ENCODE data around the gene USP24. TPM values are rescaled to one million over a fixed set of nuclear protein-coding genes. Genes with fewer than 3 reads are reported as not detected.
A peak's percentile ranks its signal among the peaks of the same experiment; 100 is the strongest.

The USP24 gene
- total RNA-seq, 1 experiment from 2014 or later: 38.5 TPM

DNA sequence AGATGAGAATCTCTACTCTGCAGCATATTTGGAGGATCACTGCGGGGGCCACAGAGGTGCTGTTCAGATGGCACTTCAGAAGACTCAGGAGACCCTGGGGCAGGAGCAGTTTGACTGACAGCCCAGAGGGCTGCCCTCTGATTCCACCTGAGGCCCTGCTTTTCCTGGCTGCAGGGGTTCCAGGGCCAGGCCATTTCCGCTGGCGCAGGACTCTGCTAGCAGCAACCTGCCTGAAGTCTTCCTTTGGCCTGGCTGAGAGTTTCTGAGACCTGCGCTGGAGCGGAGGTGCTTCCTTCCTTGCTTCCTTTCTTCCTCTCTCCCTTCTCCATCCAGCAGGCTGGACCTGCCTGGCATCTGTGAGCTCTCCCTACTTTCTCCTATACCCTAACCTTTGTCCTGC, 164.0 kb downstream of the USP24 start:
- ATAC-seq (no peak), DNase-seq (no peak)
- TF ChIP-seq EZH2phosphoT487 (IDR thresholded peaks at IDR 0.05; ENCODE audit: borderline replicate concordance, low read length) (no peak), EZH2 (IDR thresholded peaks at IDR 0.05; ENCODE audit: low read length, unreplicated experiment) (no peak)
- TF ChIP-seq, protein P1, sequence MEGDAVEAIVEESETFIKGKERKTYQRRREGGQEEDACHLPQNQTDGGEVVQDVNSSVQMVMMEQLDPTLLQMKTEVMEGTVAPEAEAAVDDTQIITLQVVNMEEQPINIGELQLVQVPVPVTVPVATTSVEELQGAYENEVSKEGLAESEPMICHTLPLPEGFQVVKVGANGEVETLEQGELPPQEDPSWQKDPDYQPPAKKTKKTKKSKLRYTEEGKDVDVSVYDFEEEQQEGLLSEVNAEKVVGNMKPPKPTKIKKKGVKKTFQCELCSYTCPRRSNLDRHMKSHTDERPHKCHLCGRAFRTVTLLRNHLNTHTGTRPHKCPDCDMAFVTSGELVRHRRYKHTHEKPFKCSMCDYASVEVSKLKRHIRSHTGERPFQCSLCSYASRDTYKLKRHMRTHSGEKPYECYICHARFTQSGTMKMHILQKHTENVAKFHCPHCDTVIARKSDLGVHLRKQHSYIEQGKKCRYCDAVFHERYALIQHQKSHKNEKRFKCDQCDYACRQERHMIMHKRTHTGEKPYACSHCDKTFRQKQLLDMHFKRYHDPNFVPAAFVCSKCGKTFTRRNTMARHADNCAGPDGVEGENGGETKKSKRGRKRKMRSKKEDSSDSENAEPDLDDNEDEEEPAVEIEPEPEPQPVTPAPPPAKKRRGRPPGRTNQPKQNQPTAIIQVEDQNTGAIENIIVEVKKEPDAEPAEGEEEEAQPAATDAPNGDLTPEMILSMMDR (conservative IDR thresholded peaks at IDR 0.05; ENCODE audit: low read depth, low read length): no peak
- Histone ChIP-seq H3K9ac (ENCODE audit: low read length) (no peak overlapping the region), H3K27ac (ENCODE audit: low read length) (no peak overlapping the region), H4K20me1 (ENCODE audit: low read length) (no peaks in the 10 kb centered on the region), H3K9me2 (replicated peaks; ENCODE audit: low read length) (no peaks in the 10 kb centered on the region), H3K4me2 (ENCODE audit: low read length) (no peak overlapping the region), H3K27me3 (ENCODE audit: low read length) (no peaks in the 10 kb centered on the region), H3F3A (ENCODE audit: low read length, unreplicated experiment) (no peaks in the 10 kb centered on the region), H3K36me3 (ENCODE audit: low read depth, low read length) (no peaks in the 10 kb centered on the region), H3K79me2 (ENCODE audit: low read length) (no peaks in the 10 kb centered on the region), H3K4me1 (ENCODE audit: insufficient read depth, low read length) (no peaks in the 10 kb centered on the region), H3K4me3 (ENCODE audit: low read length) (no peak overlapping the region), H3K9me3 (ENCODE audit: low read length) (no peaks in the 10 kb centered on the region), H2AFZ (ENCODE audit: low read length) (no peak overlapping the region)
- ChIA-PET CTCF (no interaction called here), POLR2A (ENCODE audit: unreplicated experiment) (no interaction called here)
- BruUV-seq (replicated peaks): no TSS peak
- intact Hi-C loops (cut with micrococcal nuclease): no loop called here

DNA sequence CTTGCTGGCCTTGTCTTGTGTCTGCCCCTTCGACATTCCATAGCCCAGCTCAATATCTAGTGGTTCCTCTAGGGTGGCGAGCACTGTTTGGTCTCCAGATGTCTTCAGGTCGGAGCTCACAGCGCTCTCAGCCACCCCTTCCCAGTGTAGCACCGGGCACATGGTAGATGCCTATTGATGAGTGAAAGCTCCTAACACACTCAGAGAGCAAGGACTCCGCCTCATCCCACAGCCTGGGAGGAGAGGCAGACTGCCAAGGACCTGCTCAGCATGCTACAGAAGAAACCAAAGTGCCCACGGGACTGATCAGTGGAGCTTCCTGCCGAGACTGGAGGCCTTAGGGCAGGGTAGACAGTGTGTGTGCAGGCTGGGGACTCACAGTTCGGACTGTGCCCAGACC, 164.9 kb downstream of the USP24 start:
- H3K9me2 ChIP-seq (replicated peaks; ENCODE audit: low read length): no peaks in the 10 kb centered on the region
- intact Hi-C loops (cut with micrococcal nuclease): no loop called here
- no peak overlapping the region for H3K27ac ChIP-seq (ENCODE audit: low read length)
- no peak overlapping the region for H3K9ac ChIP-seq (ENCODE audit: low read length)
- no peak overlapping the region for H3K4me3 ChIP-seq (ENCODE audit: low read length)
- ChIA-PET POLR2A (ENCODE audit: unreplicated experiment) (no interaction called here), CTCF (no interaction called here)
- peak; percentile 26; the same call in 1 of the 2 replicates for ATAC-seq
- TF ChIP-seq EZH2 (IDR thresholded peaks at IDR 0.05; ENCODE audit: low read length, unreplicated experiment): no peak
- TF ChIP-seq, protein P1 (conservative IDR thresholded peaks at IDR 0.05; ENCODE audit: low read depth, low read length): no peak
- no peak for TF ChIP-seq EZH2phosphoT487 (IDR thresholded peaks at IDR 0.05; ENCODE audit: borderline replicate concordance, low read length)
- BruUV-seq (replicated peaks): no TSS peak
- no peak for DNase-seq
- H3K36me3 ChIP-seq (ENCODE audit: low read depth, low read length): no peaks in the 10 kb centered on the region
- H3K4me1 ChIP-seq (ENCODE audit: insufficient read depth, low read length): no peaks in the 10 kb centered on the region
- H3K9me3 ChIP-seq (ENCODE audit: low read length): no peaks in the 10 kb centered on the region
- H3K4me2 ChIP-seq (ENCODE audit: low read length): no peak overlapping the region
- no peak overlapping the region for H2AFZ ChIP-seq (ENCODE audit: low read length)
- H3K79me2 ChIP-seq (ENCODE audit: low read length): no peaks in the 10 kb centered on the region
- H3K27me3 ChIP-seq (ENCODE audit: low read length): no peaks in the 10 kb centered on the region
- H4K20me1 ChIP-seq (ENCODE audit: low read length): no peaks in the 10 kb centered on the region
- H3F3A ChIP-seq (ENCODE audit: low read length, unreplicated experiment): no peaks in the 10 kb centered on the region

DNA sequence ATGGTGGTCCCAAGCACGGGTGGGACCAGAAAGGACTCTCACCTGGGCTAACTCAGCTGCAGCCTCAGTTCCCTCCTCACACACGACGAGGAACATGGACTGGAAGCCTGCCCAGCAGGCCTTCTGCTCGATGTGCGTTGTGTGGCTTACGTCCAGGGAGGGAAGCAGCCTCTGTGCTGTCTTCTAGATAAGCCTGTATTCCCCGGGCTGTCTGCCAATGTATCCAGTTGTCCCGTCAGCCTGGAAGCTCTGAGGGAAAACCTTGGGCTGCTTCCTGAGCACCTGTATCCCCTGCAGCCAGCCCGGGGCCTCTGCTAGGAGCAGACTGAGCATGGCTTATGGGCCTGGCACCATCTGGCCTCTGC, 165.3 kb downstream of the USP24 start:
- Histone ChIP-seq H2AFZ (ENCODE audit: low read length) (no peak overlapping the region), H3K9ac (ENCODE audit: low read length) (no peak overlapping the region), H4K20me1 (ENCODE audit: low read length) (no peaks in the 10 kb centered on the region), H3K4me2 (ENCODE audit: low read length) (no peak overlapping the region), H3F3A (ENCODE audit: low read length, unreplicated experiment) (no peaks in the 10 kb centered on the region), H3K27ac (ENCODE audit: low read length) (no peak overlapping the region), H3K9me3 (ENCODE audit: low read length) (no peaks in the 10 kb centered on the region), H3K4me3 (ENCODE audit: low read length) (no peak overlapping the region), H3K27me3 (ENCODE audit: low read length) (no peaks in the 10 kb centered on the region), H3K9me2 (replicated peaks; ENCODE audit: low read length) (no peaks in the 10 kb centered on the region), H3K79me2 (ENCODE audit: low read length) (no peaks in the 10 kb centered on the region), H3K4me1 (ENCODE audit: insufficient read depth, low read length) (no peaks in the 10 kb centered on the region), H3K36me3 (ENCODE audit: low read depth, low read length) (no peaks in the 10 kb centered on the region)
- POLR2A ChIA-PET (ENCODE audit: unreplicated experiment): no interaction called here
- intact Hi-C loops (cut with micrococcal nuclease): no loop called here
- BruUV-seq (replicated peaks): no TSS peak
- TF ChIP-seq EZH2phosphoT487 (IDR thresholded peaks at IDR 0.05; ENCODE audit: borderline replicate concordance, low read length) (no peak), EZH2 (IDR thresholded peaks at IDR 0.05; ENCODE audit: low read length, unreplicated experiment) (no peak)
- TF ChIP-seq, protein P1 (conservative IDR thresholded peaks at IDR 0.05; ENCODE audit: low read depth, low read length): no peak
- no peak for ATAC-seq
- no peak for DNase-seq
- CTCF ChIA-PET: no interaction called here

Measured in PC-3 (cell line).